Measurements from ENCODE around the gene ONECUT2. TPM values are rescaled to one million over a fixed set of nuclear protein-coding genes. Genes with fewer than 3 reads are reported as not detected.

Gene ONECUT2
- total and polyA plus RNA-seq, 12 donors: 0.07 to 4.6 (median 0.23) TPM; not detected in 1

GRCh38 chr18:57416542-57416941, 18.6 kb upstream of the ONECUT2 start:
- H3K27ac ChIP-seq: no peak overlapping the region
- intact Hi-C loops (cut with DNase I): no loop called here
- H3K36me3 ChIP-seq (replicated peaks in 1 of 2): no peaks in the 10 kb centered on the region
- no peak overlapping the region for H3K4me3 ChIP-seq
- TF ChIP-seq CTCF (IDR thresholded peaks at IDR 0.05) (no peak), POLR2A (IDR thresholded peaks at IDR 0.05) (no peak)
- no peak for DNase-seq
- no peaks in the 10 kb centered on the region for H3K4me1 ChIP-seq (replicated peaks in 1 of 2)
- WGBS, 4 donors: 67 to 77% (median 71%) methylated on average over 4 of the region's 4 CpGs
- no peaks in the 10 kb centered on the region for H3K27me3 ChIP-seq
- H3K9me3 ChIP-seq (replicated peaks in 1 of 3): no peaks in the 10 kb centered on the region

GRCh38 chr18:57422313-57422872, 12.8 kb upstream of the ONECUT2 start:
- no peak for TF ChIP-seq POLR2A (IDR thresholded peaks at IDR 0.05)
- TF ChIP-seq CTCF (IDR thresholded peaks at IDR 0.05): no peak
- DNase-seq: no peak
- Histone ChIP-seq H3K27me3 (peaks cover 34% of the 10 kb centered on the region), H3K36me3 (replicated peaks in 1 of 2) (no peaks in the 10 kb centered on the region), H3K9me3 (replicated peaks in 1 of 3) (no peaks in the 10 kb centered on the region), H3K4me1 (replicated peaks in 1 of 2) (no peaks in the 10 kb centered on the region), H3K27ac (no peak overlapping the region), H3K4me3 (no peak overlapping the region)
- 65 to 73% (median 69%) methylated on average over 3 of the region's 3 CpGs for WGBS, 4 donors
- intact Hi-C loops (cut with DNase I): no loop called here

- Histone ChIP-seq H3K27ac (no peak overlapping the region), H3K4me3 (no peak overlapping the region), H3K27me3 (peaks cover 48% of the 10 kb centered on the region), H3K36me3 (replicated peaks in 1 of 2) (no peaks in the 10 kb centered on the region), H3K4me1 (replicated peaks in 1 of 2) (no peaks in the 10 kb centered on the region), H3K9me3 (replicated peaks in 1 of 3) (no peaks in the 10 kb centered on the region)
- intact Hi-C loops (cut with DNase I): no loop called here
- no peak for TF ChIP-seq POLR2A (IDR thresholded peaks at IDR 0.05)
- no peak for TF ChIP-seq CTCF (IDR thresholded peaks at IDR 0.05)
- DNase-seq: no peak
Measured at GRCh38 chr18:57423821-57424220, 11.4 kb upstream of the ONECUT2 start.

GRCh38 chr18:57425096-57425495, 10.1 kb upstream of the ONECUT2 start:
- DNase-seq: no peak
- Histone ChIP-seq H3K36me3 (replicated peaks in 1 of 2) (no peaks in the 10 kb centered on the region), H3K27me3 (peaks cover 57% of the 10 kb centered on the region), H3K27ac (no peak overlapping the region), H3K9me3 (replicated peaks in 1 of 3) (no peaks in the 10 kb centered on the region), H3K4me3 (no peak overlapping the region), H3K4me1 (replicated peaks in 1 of 2) (no peaks in the 10 kb centered on the region)
- intact Hi-C loops (cut with DNase I): no loop called here
- no peak for TF ChIP-seq CTCF (IDR thresholded peaks at IDR 0.05)
- TF ChIP-seq POLR2A (IDR thresholded peaks at IDR 0.05): no peak
- WGBS, 4 donors: 64 to 80% (median 73%) methylated on average over 5 of the region's 5 CpGs
